ENCODE data around the gene DSTN.

Gene DSTN

GRCh38 chr20:17557675-17558006 is 12.2 kb upstream of the DSTN start:
- H3K4me3 ChIP-seq (ENCODE audit: low read depth in 1 of 2, low read length in 1 of 2): no peak overlapping the region

GRCh38 chr20:17558154-17558940 is 11.5 kb upstream of the DSTN start:
- H3K27ac ChIP-seq: no peak overlapping the region
- no peaks in the 10 kb centered on the region for H3K9me3 ChIP-seq
- TF ChIP-seq CTCF (IDR thresholded peaks at IDR 0.05): no peak
- no peaks in the 10 kb centered on the region for H3K36me3 ChIP-seq
- no peaks in the 10 kb centered on the region for H3K27me3 ChIP-seq
- no peak overlapping the region for H3K4me3 ChIP-seq (ENCODE audit: low read depth in 1 of 2, low read length in 1 of 2)
- no peaks in the 10 kb centered on the region for H3K4me1 ChIP-seq (ENCODE audit: control insufficient read depth in 1 of 2, insufficient read depth in 1 of 2, low read depth in 1 of 2, low read length in 1 of 2)

More at GRCh38 chr20:17557675-17558006, 12.2 kb upstream of the DSTN start:
- Histone ChIP-seq H3K27me3 (no peaks in the 10 kb centered on the region), H3K4me1 (ENCODE audit: control insufficient read depth in 1 of 2, insufficient read depth in 1 of 2, low read depth in 1 of 2, low read length in 1 of 2) (no peaks in the 10 kb centered on the region), H3K36me3 (no peaks in the 10 kb centered on the region), H3K27ac (no peak overlapping the region), H3K9me3 (no peaks in the 10 kb centered on the region)
- TF ChIP-seq CTCF (IDR thresholded peaks at IDR 0.05): no peak

- Histone ChIP-seq H3K4me1 (ENCODE audit: control insufficient read depth in 1 of 2, insufficient read depth in 1 of 2, low read depth in 1 of 2, low read length in 1 of 2) (no peaks in the 10 kb centered on the region), H3K9me3 (no peaks in the 10 kb centered on the region), H3K4me3 (ENCODE audit: low read depth in 1 of 2, low read length in 1 of 2) (no peak overlapping the region), H3K36me3 (no peaks in the 10 kb centered on the region), H3K27me3 (no peaks in the 10 kb centered on the region), H3K27ac (no peak overlapping the region)
- no peak for TF ChIP-seq CTCF (IDR thresholded peaks at IDR 0.05)
These were observed 11.0 kb upstream of the DSTN start for GRCh38 chr20:17558941-17559304.

GRCh38 chr20:17559338-17559737 is 10.5 kb upstream of the DSTN start:
- no peaks in the 10 kb centered on the region for H3K9me3 ChIP-seq
- H3K4me3 ChIP-seq (ENCODE audit: low read depth in 1 of 2, low read length in 1 of 2): no peak overlapping the region
- H3K4me1 ChIP-seq (ENCODE audit: control insufficient read depth in 1 of 2, insufficient read depth in 1 of 2, low read depth in 1 of 2, low read length in 1 of 2): no peaks in the 10 kb centered on the region
- H3K27me3 ChIP-seq: no peaks in the 10 kb centered on the region
- no peak for TF ChIP-seq CTCF (IDR thresholded peaks at IDR 0.05)
- no peaks in the 10 kb centered on the region for H3K36me3 ChIP-seq
- no peak overlapping the region for H3K27ac ChIP-seq

DNA sequence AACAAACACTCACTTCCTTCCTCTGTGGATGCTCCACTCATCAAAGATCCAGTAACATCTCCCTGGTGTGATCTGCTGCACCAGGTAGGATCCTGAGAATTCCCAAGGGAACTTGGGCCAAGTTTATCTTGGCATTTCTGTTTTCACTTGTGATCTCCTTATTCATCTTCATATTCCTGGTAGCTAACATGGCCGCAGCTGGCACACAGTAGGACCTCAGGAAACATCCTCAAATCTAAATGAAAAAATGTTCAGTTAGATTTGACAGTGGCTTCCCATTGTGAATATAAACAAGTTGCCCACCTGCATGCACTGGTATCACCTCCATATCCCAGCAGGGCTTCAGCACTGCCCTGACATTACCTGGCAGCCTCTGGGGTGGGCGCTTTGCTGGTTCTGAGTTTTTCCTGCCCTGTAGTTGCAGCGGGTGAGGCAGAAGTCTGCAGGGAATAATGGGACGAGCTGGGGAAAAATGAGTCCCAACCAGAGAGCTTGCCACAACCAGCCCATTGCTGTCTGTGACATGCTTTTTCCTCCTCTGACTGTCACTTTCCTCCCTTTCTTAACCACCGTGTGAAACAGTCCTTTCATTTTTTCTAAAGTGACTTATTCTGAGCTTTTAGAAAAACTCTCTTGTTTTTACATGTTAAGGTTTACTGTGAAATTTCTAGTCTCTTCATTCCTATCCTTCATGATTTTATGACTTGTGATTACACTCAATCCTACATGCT is 9.4 kb upstream of the DSTN start:
- Histone ChIP-seq H3K9me3 (no peaks in the 10 kb centered on the region), H3K27me3 (peaks cover 2% of the 10 kb centered on the region), H3K36me3 (no peaks in the 10 kb centered on the region), H3K4me1 (ENCODE audit: control insufficient read depth in 1 of 2, insufficient read depth in 1 of 2, low read depth in 1 of 2, low read length in 1 of 2) (no peaks in the 10 kb centered on the region), H3K27ac (no peak overlapping the region), H3K4me3 (ENCODE audit: low read depth in 1 of 2, low read length in 1 of 2) (no peak overlapping the region)
- TF ChIP-seq CTCF (IDR thresholded peaks at IDR 0.05): no peak
